ENCODE results near the gene MRPS5.
A peak's percentile ranks its signal among the peaks of the same experiment; 100 is the strongest.

The MRPS5 gene

GRCh38 chr2:95077861-95078603 is 43.6 kb downstream of the MRPS5 start:
- Histone ChIP-seq H3K27ac (replicated peaks) (no peak overlapping the region), H3K27me3 (ENCODE audit: insufficient read depth, poor library complexity, severe bottlenecking) (peaks cover 6% of the 10 kb centered on the region), H3K4me3 (replicated peaks; ENCODE audit: insufficient read depth, low read length) (no peak overlapping the region)
- TF ChIP-seq CTCF (IDR thresholded peaks at IDR 0.05; ENCODE audit: insufficient read depth, low read length) (no peak), REST (IDR thresholded peaks at IDR 0.05; ENCODE audit: insufficient replicate concordance, low read depth) (no peak), SPI1 (IDR thresholded peaks at IDR 0.05; ENCODE audit: borderline replicate concordance, low read depth) (no peak)
- no peak for DNase-seq (ENCODE audit: low read depth in 1 of 2, low spot score in 1 of 2)

DNA sequence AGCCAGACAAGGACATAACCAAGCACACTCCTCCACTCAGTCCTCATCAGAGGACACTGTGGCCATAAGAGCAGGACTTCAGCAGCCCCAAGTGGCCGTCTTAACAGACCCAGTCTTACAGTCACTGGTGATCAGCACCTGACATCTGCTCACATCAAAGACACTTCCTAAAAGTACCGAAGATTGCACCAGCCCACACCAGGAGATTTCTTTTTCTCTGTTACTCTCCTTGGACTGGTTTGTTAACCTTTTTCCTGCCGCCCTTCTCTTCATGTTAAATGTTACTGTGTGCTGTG is 44.1 kb downstream of the MRPS5 start:
- Histone ChIP-seq H3K27me3 (ENCODE audit: insufficient read depth, poor library complexity, severe bottlenecking) (peaks cover 6% of the 10 kb centered on the region), H3K4me3 (replicated peaks; ENCODE audit: insufficient read depth, low read length) (no peak overlapping the region), H3K27ac (replicated peaks) (no peak overlapping the region)
- DNase-seq (ENCODE audit: low read depth in 1 of 2, low spot score in 1 of 2) = peak in 1 of 2 experiments; percentile 16
- TF ChIP-seq POLR2AphosphoS5 (IDR thresholded peaks at IDR 0.05; ENCODE audit: low read depth) (no peak), GABPA (IDR thresholded peaks at IDR 0.05; ENCODE audit: low read depth) (no peak), SPI1 (IDR thresholded peaks at IDR 0.05; ENCODE audit: borderline replicate concordance, low read depth) (no peak), CTCF (IDR thresholded peaks at IDR 0.05; ENCODE audit: insufficient read depth, low read length) (no peak), REST (IDR thresholded peaks at IDR 0.05; ENCODE audit: insufficient replicate concordance, low read depth) (no peak)

- Histone ChIP-seq H3K4me3 (replicated peaks; ENCODE audit: insufficient read depth, low read length) (peak overlapping the region; percentile 42), H3K27ac (replicated peaks) (no peak overlapping the region)
Observed at GRCh38 chr2:95076705-95077529, 44.7 kb downstream of the MRPS5 start.

More at GRCh38 chr2:95076705-95077529, 44.7 kb downstream of the MRPS5 start:
- DNase-seq (ENCODE audit: low read depth in 1 of 2, low spot score in 1 of 2) = peak; percentile 18 to 55
- peaks cover 6% of the 10 kb centered on the region for H3K27me3 ChIP-seq (ENCODE audit: insufficient read depth, poor library complexity, severe bottlenecking)
- TF ChIP-seq GABPA (IDR thresholded peaks at IDR 0.05; ENCODE audit: low read depth) (no peak), SPI1 (IDR thresholded peaks at IDR 0.05; ENCODE audit: borderline replicate concordance, low read depth) (no peak), CTCF (IDR thresholded peaks at IDR 0.05; ENCODE audit: insufficient read depth, low read length) (peak; percentile 46)

Data from HL-60 (cell line).